Ascending aorta (tissue), 2 donors: ENCODE results near the gene LRP8. TPM values are rescaled to one million over a fixed set of nuclear protein-coding genes. Genes with fewer than 3 reads are reported as not detected.

Source experiments
- DNase-seq, 2 donors: peaks; one replicate each; pipeline ENCODE4 v3.0.0-alpha.2; 2019; ENCODE audit warnings: low spot score in 2 of 2
- H3K27ac ChIP-seq, 2 donors: fragments of 200-600 bp; sonication (generic); one replicate each; pipeline ENCODE4 v1.5.1; 2016 to 2017; ENCODE audit warnings: mild to moderate bottlenecking in 1 of 2
- H3K27me3 ChIP-seq: fragments of 200-600 bp; sonication (generic); one replicate; pipeline ENCODE4 v1.5.1; 2017
- H3K36me3 ChIP-seq, 2 donors: fragments of 200-600 bp; sonication (generic); one replicate each; pipeline ENCODE4 v1.5.1; 2016
- H3K4me1 ChIP-seq, 2 donors: fragments of 200-600 bp; sonication (generic); one replicate each; pipeline ENCODE4 v1.5.1; 2016 to 2017; ENCODE audit warnings: mild to moderate bottlenecking in 1 of 2
- H3K4me3 ChIP-seq, 2 donors: fragments of 200-600 bp; sonication (generic); one replicate each; pipeline ENCODE4 v1.5.1; 2016 to 2017; ENCODE audit warnings: mild to moderate bottlenecking in 1 of 2
- H3K9me3 ChIP-seq, 2 donors: fragments of 200-600 bp; sonication (generic); one replicate each; pipeline ENCODE4 v1.5.1; 2016
- intact Hi-C: fragments of 100-400 bp; cut with DNase I; formaldehyde crosslinking; loops from one replicate; pipeline ENCODE4 v1.15.1; 2023
- total RNA-seq: library from RNA; depleted of rRNA; stranded (reverse); fragments of >200 nt; gene quantifications from one replicate; pipeline ENCODE4 v1.1.0, GENCODE V29; 2016
- TF ChIP-seq, protein P1 (sequence below), 3 experiments: fragments of 200-600 bp in 2 of 3; fragments of 450-650 bp in 1 of 3; sonication (generic) in 2 of 3; IDR thresholded peaks; one replicate each; pipeline ENCODE4 v1.5.1; 2016 to 2019; ENCODE audit warnings: antibody characterized with exemption in 3 of 3, mild to moderate bottlenecking in 1 of 3, moderate library complexity in 1 of 3

Gene LRP8
- total RNA-seq, 1 donor from 2014 or later = 10.0 TPM

- Histone ChIP-seq H3K4me1 (no peaks in the 10 kb centered on the region), H3K36me3 (peaks cover 0 to 5% of the 10 kb centered on the region in 2 donors), H3K27ac (no peak overlapping the region), H3K27me3 (no peaks in the 10 kb centered on the region), H3K9me3 (no peaks in the 10 kb centered on the region), H3K4me3 (no peak overlapping the region)
- TF ChIP-seq, protein P1, sequence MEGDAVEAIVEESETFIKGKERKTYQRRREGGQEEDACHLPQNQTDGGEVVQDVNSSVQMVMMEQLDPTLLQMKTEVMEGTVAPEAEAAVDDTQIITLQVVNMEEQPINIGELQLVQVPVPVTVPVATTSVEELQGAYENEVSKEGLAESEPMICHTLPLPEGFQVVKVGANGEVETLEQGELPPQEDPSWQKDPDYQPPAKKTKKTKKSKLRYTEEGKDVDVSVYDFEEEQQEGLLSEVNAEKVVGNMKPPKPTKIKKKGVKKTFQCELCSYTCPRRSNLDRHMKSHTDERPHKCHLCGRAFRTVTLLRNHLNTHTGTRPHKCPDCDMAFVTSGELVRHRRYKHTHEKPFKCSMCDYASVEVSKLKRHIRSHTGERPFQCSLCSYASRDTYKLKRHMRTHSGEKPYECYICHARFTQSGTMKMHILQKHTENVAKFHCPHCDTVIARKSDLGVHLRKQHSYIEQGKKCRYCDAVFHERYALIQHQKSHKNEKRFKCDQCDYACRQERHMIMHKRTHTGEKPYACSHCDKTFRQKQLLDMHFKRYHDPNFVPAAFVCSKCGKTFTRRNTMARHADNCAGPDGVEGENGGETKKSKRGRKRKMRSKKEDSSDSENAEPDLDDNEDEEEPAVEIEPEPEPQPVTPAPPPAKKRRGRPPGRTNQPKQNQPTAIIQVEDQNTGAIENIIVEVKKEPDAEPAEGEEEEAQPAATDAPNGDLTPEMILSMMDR (IDR thresholded peaks at IDR 0.05) = no peak
- no peak for DNase-seq
- intact Hi-C loops = no loop called here
Measured at GRCh38 chr1:53316766-53317581, 10.9 kb downstream of the LRP8 start.

GRCh38 chr1:53316424-53316765, 11.5 kb downstream of the LRP8 start:
- H3K9me3 ChIP-seq = no peaks in the 10 kb centered on the region
- TF ChIP-seq, protein P1 (IDR thresholded peaks at IDR 0.05) = no peak
- no peak overlapping the region for H3K4me3 ChIP-seq
- H3K36me3 ChIP-seq = peaks cover 0 to 3% of the 10 kb centered on the region in 2 donors
- no peak overlapping the region for H3K27ac ChIP-seq
- no peak for DNase-seq
- H3K4me1 ChIP-seq = no peaks in the 10 kb centered on the region
- no peaks in the 10 kb centered on the region for H3K27me3 ChIP-seq
- intact Hi-C loops = no loop called here

GRCh38 chr1:53315456-53316423, 12.1 kb downstream of the LRP8 start:
- Histone ChIP-seq H3K4me3 (no peak overlapping the region), H3K36me3 (no peaks in the 10 kb centered on the region), H3K4me1 (no peaks in the 10 kb centered on the region), H3K27ac (no peak overlapping the region), H3K27me3 (no peaks in the 10 kb centered on the region), H3K9me3 (no peaks in the 10 kb centered on the region)
- DNase-seq = no peak
- intact Hi-C loops = no loop called here
- TF ChIP-seq, protein P1 (IDR thresholded peaks at IDR 0.05) = no peak

DNA sequence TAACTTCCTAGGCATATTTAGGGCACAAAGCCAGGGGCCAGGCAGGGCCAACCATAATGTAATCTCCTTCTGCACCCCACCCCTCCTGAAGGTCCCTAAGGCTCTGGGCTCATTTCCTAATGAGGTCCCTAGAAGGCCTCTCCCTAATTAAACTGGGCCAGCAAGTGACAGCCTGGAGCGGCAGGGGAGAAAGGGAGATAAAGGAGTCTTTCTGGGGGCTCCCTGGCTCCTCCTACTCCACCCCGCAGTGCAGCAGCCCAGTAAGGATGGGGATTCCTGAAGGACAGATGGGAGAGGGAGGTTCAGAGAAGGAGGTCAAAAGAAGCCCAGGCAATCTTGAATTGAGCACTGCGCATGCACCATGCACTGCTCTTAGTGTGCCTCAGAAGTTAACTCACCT, 12.8 kb downstream of the LRP8 start:
- DNase-seq = no peak
- Histone ChIP-seq H3K27me3 (no peaks in the 10 kb centered on the region), H3K9me3 (no peaks in the 10 kb centered on the region), H3K27ac (no peak overlapping the region), H3K4me3 (no peak overlapping the region), H3K36me3 (no peaks in the 10 kb centered on the region), H3K4me1 (no peaks in the 10 kb centered on the region)
- TF ChIP-seq, protein P1 (IDR thresholded peaks at IDR 0.05) = no peak
- intact Hi-C loops = no loop called here

GRCh38 chr1:53314606-53315005, 13.3 kb downstream of the LRP8 start:
- Histone ChIP-seq H3K27ac (no peak overlapping the region), H3K4me1 (no peaks in the 10 kb centered on the region), H3K27me3 (no peaks in the 10 kb centered on the region), H3K36me3 (no peaks in the 10 kb centered on the region), H3K4me3 (no peak overlapping the region), H3K9me3 (no peaks in the 10 kb centered on the region)
- no peak for DNase-seq
- TF ChIP-seq, protein P1 (IDR thresholded peaks at IDR 0.05) = no peak
- intact Hi-C loops = no loop called here
